Karpas-422 (cell line): ENCODE results near the gene BBS1. TPM values are rescaled to one million over a fixed set of nuclear protein-coding genes. Genes with fewer than 3 reads are reported as not detected.

Source experiments
- DNase-seq: peaks from one replicate; pipeline ENCODE4 v3.0.0-alpha.2; 2015
- H2AFZ ChIP-seq: fragments of 200-600 bp; sonication (generic); 2 replicates; pipeline ENCODE4 v1.6.1; 2014; ENCODE audit warnings: antibody characterized with exemption, low read length, mixed read lengths
- H3K27ac ChIP-seq: fragments of 200-600 bp; sonication (generic); 2 replicates; pipeline ENCODE4 v1.5.1; 2014; ENCODE audit warnings: mild to moderate bottlenecking, low read length, moderate library complexity
- H3K27me3 ChIP-seq: fragments of 200-600 bp; sonication (generic); 2 replicates; pipeline ENCODE4 v1.6.1; 2014; ENCODE audit warnings: low read length, mixed read lengths
- H3K36me3 ChIP-seq: fragments of 200-600 bp; sonication (generic); 2 replicates; pipeline ENCODE4 v1.6.1; 2014; ENCODE audit warnings: low read length, mixed read lengths; ENCODE audit not compliant: insufficient read depth
- H3K4me1 ChIP-seq: fragments of 200-600 bp; sonication (generic); 2 replicates; pipeline ENCODE4 v1.6.1; 2014; ENCODE audit warnings: mild to moderate bottlenecking, low read length, mixed read lengths
- H3K4me2 ChIP-seq: fragments of 200-600 bp; sonication (generic); 2 replicates; pipeline ENCODE4 v1.6.1; 2014; ENCODE audit warnings: low read length, low read depth, mild to moderate bottlenecking; ENCODE audit not compliant: poor library complexity, severe bottlenecking
- H3K4me3 ChIP-seq: fragments of 200-600 bp; sonication (generic); 2 replicates; pipeline ENCODE4 v1.5.1; 2014; ENCODE audit warnings: mild to moderate bottlenecking, antibody characterized with exemption, low read length, mixed read lengths
- H3K79me2 ChIP-seq: fragments of 200-600 bp; sonication (generic); 2 replicates; pipeline ENCODE4 v1.6.1; 2014; ENCODE audit warnings: mild to moderate bottlenecking, low read length, mixed read lengths
- H3K9ac ChIP-seq: fragments of 200-600 bp; sonication (generic); 2 replicates; pipeline ENCODE4 v1.6.0; 2014; ENCODE audit warnings: low read length
- H3K9me2 ChIP-seq: fragments of 200-600 bp; sonication (generic), shearing (Covaris generic); replicated peaks from 2 replicates; pipeline ENCODE4 v1.6.0; 2014; ENCODE audit warnings: mild to moderate bottlenecking, low read length, moderate library complexity; ENCODE audit not compliant: insufficient read depth
- H3K9me3 ChIP-seq: fragments of 300-700, 200-600 bp; sonication (generic); 2 replicates; pipeline ENCODE4 v1.6.1; 2014; ENCODE audit warnings: low read length, mixed read lengths
- H4K20me1 ChIP-seq: fragments of 200-600 bp; sonication (generic); 2 replicates; pipeline ENCODE4 v1.6.1; 2014; ENCODE audit warnings: mild to moderate bottlenecking, antibody characterized with exemption, low read length, low read depth; ENCODE audit not compliant: insufficient read depth
- total RNA-seq: library from RNA; depleted of rRNA; stranded (reverse); fragments of >200 nt; shearing (Covaris generic); gene quantifications from 2 replicates; pipeline ENCODE4 v1.2.3, GENCODE V29; 2014; ENCODE audit warnings: low replicate concordance

The BBS1 gene
- total RNA-seq, 1 experiment from 2014 or later: 9.1 TPM

- H3K9me2 ChIP-seq: no peaks in the 10 kb centered on the region
- peak; percentile 55 for DNase-seq
- H3K27ac ChIP-seq: no peak overlapping the region
- 0 out of 2 replicates have a peak overlapping the region, but pooled peaks have one; percentile 49 for H2AFZ ChIP-seq
- H3K4me3 ChIP-seq: peak overlapping the region; percentile 83
- H4K20me1 ChIP-seq: peaks cover 8% of the 10 kb centered on the region; the same call in 1 of the 2 replicates
- no peaks in the 10 kb centered on the region for H3K36me3 ChIP-seq
- H3K9ac ChIP-seq: peak overlapping the region; percentile 76
- H3K9me3 ChIP-seq: no peaks in the 10 kb centered on the region
- no peaks in the 10 kb centered on the region for H3K27me3 ChIP-seq
- H3K4me1 ChIP-seq: peaks cover 27% of the 10 kb centered on the region
- no peaks in the 10 kb centered on the region for H3K79me2 ChIP-seq
- peak overlapping the region; percentile 91 for H3K4me2 ChIP-seq
Observed at GRCh38 chr11:66467034-66467659, 43.3 kb upstream of the BBS1 start.

- DNase-seq: no peak
- H3K4me2 ChIP-seq: peak overlapping the region; percentile 91
- 0 out of 2 replicates have a peak overlapping the region, but pooled peaks have one; percentile 49 for H2AFZ ChIP-seq
- no peaks in the 10 kb centered on the region for H3K27me3 ChIP-seq
- no peaks in the 10 kb centered on the region for H3K79me2 ChIP-seq
- peaks cover 8% of the 10 kb centered on the region; the same call in 1 of the 2 replicates for H4K20me1 ChIP-seq
- H3K9ac ChIP-seq: peak overlapping the region; percentile 76
- peak overlapping the region; percentile 83 for H3K4me3 ChIP-seq
- no peak overlapping the region for H3K27ac ChIP-seq
- no peaks in the 10 kb centered on the region for H3K36me3 ChIP-seq
- no peaks in the 10 kb centered on the region for H3K9me2 ChIP-seq
- peaks cover 27% of the 10 kb centered on the region for H3K4me1 ChIP-seq
- H3K9me3 ChIP-seq: no peaks in the 10 kb centered on the region
Observed at GRCh38 chr11:66467756-66468155, 42.7 kb upstream of the BBS1 start.

GRCh38 chr11:66468691-66469090 lies 41.7 kb upstream of the BBS1 start:
- no peak overlapping the region for H3K4me3 ChIP-seq
- DNase-seq: no peak
- H2AFZ ChIP-seq: no peak overlapping the region
- H3K27ac ChIP-seq: no peak overlapping the region
- H3K27me3 ChIP-seq: no peaks in the 10 kb centered on the region
- peaks cover 8% of the 10 kb centered on the region; the same call in 1 of the 2 replicates for H4K20me1 ChIP-seq
- no peak overlapping the region for H3K9ac ChIP-seq
- no peaks in the 10 kb centered on the region for H3K9me2 ChIP-seq
- H3K4me1 ChIP-seq: peaks cover 27% of the 10 kb centered on the region
- H3K36me3 ChIP-seq: no peaks in the 10 kb centered on the region
- H3K4me2 ChIP-seq: no peak overlapping the region
- no peaks in the 10 kb centered on the region for H3K9me3 ChIP-seq
- H3K79me2 ChIP-seq: no peaks in the 10 kb centered on the region

- Histone ChIP-seq H3K9me3 (no peaks in the 10 kb centered on the region), H3K27ac (no peak overlapping the region), H3K4me3 (no peak overlapping the region), H3K27me3 (no peaks in the 10 kb centered on the region), H3K9me2 (no peaks in the 10 kb centered on the region), H3K36me3 (no peaks in the 10 kb centered on the region), H3K9ac (no peak overlapping the region), H4K20me1 (peaks cover 8% of the 10 kb centered on the region; the same call in 1 of the 2 replicates), H3K79me2 (no peaks in the 10 kb centered on the region), H3K4me2 (no peak overlapping the region), H2AFZ (no peak overlapping the region), H3K4me1 (peaks cover 27% of the 10 kb centered on the region)
- no peak for DNase-seq
Observed at GRCh38 chr11:66469441-66469840, 41.0 kb upstream of the BBS1 start.

GRCh38 chr11:66470015-66470414 lies 40.4 kb upstream of the BBS1 start:
- H3K4me1 ChIP-seq: peaks cover 24% of the 10 kb centered on the region
- no peak overlapping the region for H3K27ac ChIP-seq
- H4K20me1 ChIP-seq: peaks cover 8% of the 10 kb centered on the region; the same call in 1 of the 2 replicates
- H2AFZ ChIP-seq: no peak overlapping the region
- H3K4me3 ChIP-seq: no peak overlapping the region
- H3K4me2 ChIP-seq: no peak overlapping the region
- no peaks in the 10 kb centered on the region for H3K36me3 ChIP-seq
- DNase-seq: no peak
- no peaks in the 10 kb centered on the region for H3K9me3 ChIP-seq
- no peak overlapping the region for H3K9ac ChIP-seq
- no peaks in the 10 kb centered on the region for H3K27me3 ChIP-seq
- no peaks in the 10 kb centered on the region for H3K9me2 ChIP-seq
- H3K79me2 ChIP-seq: no peaks in the 10 kb centered on the region

GRCh38 chr11:66471142-66471541 lies 39.3 kb upstream of the BBS1 start:
- Histone ChIP-seq H3K27me3 (no peaks in the 10 kb centered on the region), H3K9ac (no peak overlapping the region), H4K20me1 (peaks cover 8% of the 10 kb centered on the region; the same call in 1 of the 2 replicates), H3K27ac (no peak overlapping the region), H3K9me2 (no peaks in the 10 kb centered on the region), H3K4me1 (peaks cover 13% of the 10 kb centered on the region), H3K4me2 (no peak overlapping the region), H3K9me3 (no peaks in the 10 kb centered on the region), H3K4me3 (no peak overlapping the region), H3K79me2 (no peaks in the 10 kb centered on the region), H2AFZ (no peak overlapping the region), H3K36me3 (no peaks in the 10 kb centered on the region)
- DNase-seq: no peak

- no peaks in the 10 kb centered on the region for H3K27me3 ChIP-seq
- H3K9me3 ChIP-seq: no peaks in the 10 kb centered on the region
- no peak overlapping the region for H2AFZ ChIP-seq
- H3K9me2 ChIP-seq: no peaks in the 10 kb centered on the region
- H3K9ac ChIP-seq: no peak overlapping the region
- no peak for DNase-seq
- no peak overlapping the region for H3K27ac ChIP-seq
- H4K20me1 ChIP-seq: peaks cover 8% of the 10 kb centered on the region; the same call in 1 of the 2 replicates
- H3K79me2 ChIP-seq: no peaks in the 10 kb centered on the region
- no peak overlapping the region for H3K4me3 ChIP-seq
- peaks cover 9% of the 10 kb centered on the region for H3K4me1 ChIP-seq
- H3K36me3 ChIP-seq: no peaks in the 10 kb centered on the region
- no peak overlapping the region for H3K4me2 ChIP-seq
Observed at GRCh38 chr11:66472054-66472453, 38.4 kb upstream of the BBS1 start.

GRCh38 chr11:66473167-66473566 lies 37.3 kb upstream of the BBS1 start:
- no peak for DNase-seq
- H3K9me2 ChIP-seq: no peaks in the 10 kb centered on the region

More at GRCh38 chr11:66473167-66473566, 37.3 kb upstream of the BBS1 start:
- Histone ChIP-seq H3K4me2 (no peak overlapping the region), H3K27me3 (no peaks in the 10 kb centered on the region), H3K4me1 (no peaks in the 10 kb centered on the region), H2AFZ (no peak overlapping the region), H3K4me3 (no peak overlapping the region), H3K27ac (no peak overlapping the region), H3K36me3 (no peaks in the 10 kb centered on the region), H4K20me1 (no peaks in the 10 kb centered on the region), H3K9me3 (no peaks in the 10 kb centered on the region), H3K79me2 (no peaks in the 10 kb centered on the region), H3K9ac (no peak overlapping the region)
